Measurements from ENCODE around the gene KSR1.

- TF ChIP-seq CTCF (conservative IDR thresholded peaks at IDR 0.05 in 1 of 2, IDR thresholded peaks at IDR 0.05 in 1 of 2; ENCODE audit: low read depth in 1 of 2, low read length in 2 of 2) (no peak), EZH2 (IDR thresholded peaks at IDR 0.05; ENCODE audit: low read length, missing control alignments) (no peak)
Measured at GRCh38 chr17:27489045-27489715, 32.9 kb downstream of the KSR1 start.
